HG03520 (cell line): ENCODE data around the gene LARP6.

Experiments
- ATAC-seq: cut with Tn5 transposase; IDR thresholded peaks from one replicate; pipeline ENCODE4 v1.9.1; 2021; ENCODE audit warnings: mild to moderate bottlenecking, moderate library complexity; ENCODE audit not compliant: unreplicated experiment

Gene LARP6

DNA sequence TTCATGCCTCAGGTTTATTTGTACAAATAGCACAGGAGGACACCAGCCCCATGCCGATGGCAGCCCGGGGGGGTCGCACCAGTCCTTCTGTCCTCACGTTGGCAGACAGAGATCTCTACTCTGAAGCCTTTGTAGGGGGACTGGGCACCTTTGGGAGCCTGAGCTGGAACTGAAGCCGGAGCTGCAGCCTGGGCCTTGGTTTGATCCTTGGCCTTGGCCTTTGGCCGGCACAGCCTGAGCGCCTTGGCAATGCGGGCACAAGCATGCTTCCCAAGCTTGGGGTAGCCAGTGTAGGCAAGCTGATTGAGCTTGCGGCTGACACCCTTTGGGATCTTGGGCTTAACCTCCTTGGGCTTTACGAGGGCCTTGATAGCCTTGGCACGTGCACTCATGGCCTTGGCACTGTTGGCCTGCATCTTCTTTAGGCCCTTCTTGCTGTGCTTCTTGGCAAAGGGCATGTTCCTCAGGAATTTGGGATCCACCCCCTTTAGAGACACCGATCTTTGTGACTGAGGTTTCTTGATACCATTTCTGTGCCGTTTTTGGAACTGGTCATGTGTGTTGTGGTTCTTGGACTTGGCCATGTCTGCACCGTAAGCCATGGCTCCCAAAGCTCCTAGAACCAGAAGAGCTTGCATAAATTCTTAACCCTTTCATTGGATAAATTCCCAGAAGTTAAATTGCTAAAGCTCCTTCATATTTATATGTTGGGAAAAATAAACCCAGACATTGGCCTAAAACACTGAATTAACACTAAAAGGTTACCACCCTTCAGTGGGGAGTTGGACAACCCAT is 57.2 kb downstream of the LARP6 start:
- ATAC-seq: no peak

DNA sequence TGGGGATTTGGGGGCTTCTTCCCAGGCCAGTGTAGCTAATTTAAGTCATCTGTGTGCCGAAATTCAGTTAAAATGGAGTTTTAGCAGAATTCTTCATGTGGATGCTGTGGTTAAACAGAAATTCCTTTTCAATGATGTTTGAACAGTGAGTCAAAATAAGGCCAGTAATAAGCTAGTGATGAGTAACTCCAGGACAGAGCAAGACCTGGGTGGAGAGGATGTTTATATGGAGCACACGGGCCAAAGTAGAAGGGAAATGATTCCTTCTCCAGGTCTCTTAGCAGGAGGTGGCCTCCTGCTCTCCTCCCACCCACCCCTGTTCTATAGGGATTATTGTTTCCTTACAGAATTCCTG is 58.7 kb downstream of the LARP6 start:
- no peak for ATAC-seq

DNA sequence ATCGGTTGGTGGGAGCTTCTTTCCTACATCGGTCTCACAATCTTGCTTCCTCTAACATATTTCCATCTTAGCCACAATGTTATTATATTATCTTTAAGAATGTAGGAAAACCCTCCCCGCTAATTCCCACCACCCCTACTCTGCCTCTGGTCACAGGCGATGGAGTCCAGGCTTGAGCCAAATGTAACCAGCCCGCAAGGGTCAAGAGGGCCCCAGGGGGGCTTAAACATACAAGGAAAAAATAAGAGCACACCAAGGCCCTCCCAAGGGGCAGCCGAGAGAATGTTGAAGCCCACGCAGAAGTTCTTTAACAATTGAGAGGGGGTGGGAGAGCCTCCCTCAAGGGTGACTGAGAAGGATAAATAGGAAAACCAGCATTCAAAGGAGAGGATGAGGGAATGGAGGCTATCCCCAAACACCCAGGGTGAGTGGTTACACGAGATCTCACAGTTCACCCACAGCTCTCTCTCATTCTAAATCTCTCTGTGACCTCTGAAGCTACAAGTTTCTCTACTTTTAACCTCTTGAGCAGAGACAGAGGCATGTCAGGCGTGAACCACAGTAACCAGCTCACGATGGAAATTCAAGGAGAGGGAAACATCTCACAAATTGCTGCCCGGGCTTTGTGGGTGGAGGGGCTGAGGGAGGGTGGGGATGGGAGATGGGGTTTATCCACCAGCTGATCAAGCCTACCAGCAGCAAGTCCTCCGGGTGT is 59.2 kb downstream of the LARP6 start:
- ATAC-seq: no peak

DNA sequence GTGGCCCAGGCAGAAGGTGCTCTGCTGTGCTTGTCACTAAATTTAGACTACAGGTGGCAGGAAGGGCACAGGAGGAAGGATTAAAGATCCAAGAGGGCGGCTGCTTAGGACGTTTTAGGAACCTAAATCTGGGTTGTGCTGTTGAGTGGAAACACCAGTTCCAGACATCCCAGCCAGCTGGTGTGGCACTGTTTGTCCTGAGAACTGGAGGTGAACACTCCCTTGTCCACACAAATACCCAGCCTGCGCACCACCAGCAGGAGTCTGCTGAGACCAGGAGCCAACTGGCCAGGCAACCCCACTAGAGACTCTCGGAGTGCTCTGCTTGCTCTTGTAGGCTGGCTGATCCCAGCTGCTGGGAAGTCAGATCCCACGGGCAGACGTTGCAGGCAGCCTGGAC is 60.3 kb downstream of the LARP6 start:
- no peak for ATAC-seq

DNA sequence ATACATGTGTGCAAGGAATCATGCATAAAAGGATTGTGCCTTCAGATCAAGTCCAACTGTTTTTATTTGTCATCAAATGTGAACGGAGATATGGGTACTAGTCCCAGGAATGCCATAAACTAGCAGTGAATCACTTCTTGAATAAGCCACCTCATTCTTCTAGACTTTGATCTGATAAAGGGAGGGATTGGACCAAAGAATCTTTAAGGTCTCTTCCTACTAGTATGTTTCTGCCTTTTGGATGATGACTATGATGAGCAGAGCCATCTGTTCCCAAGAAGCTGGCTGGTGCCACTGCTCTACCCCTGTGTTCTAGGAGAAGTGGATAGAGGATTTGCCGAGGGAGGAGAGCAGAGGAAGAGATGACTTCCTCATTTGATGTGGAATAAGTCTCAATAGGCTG is 61.8 kb downstream of the LARP6 start:
- no peak for ATAC-seq

DNA sequence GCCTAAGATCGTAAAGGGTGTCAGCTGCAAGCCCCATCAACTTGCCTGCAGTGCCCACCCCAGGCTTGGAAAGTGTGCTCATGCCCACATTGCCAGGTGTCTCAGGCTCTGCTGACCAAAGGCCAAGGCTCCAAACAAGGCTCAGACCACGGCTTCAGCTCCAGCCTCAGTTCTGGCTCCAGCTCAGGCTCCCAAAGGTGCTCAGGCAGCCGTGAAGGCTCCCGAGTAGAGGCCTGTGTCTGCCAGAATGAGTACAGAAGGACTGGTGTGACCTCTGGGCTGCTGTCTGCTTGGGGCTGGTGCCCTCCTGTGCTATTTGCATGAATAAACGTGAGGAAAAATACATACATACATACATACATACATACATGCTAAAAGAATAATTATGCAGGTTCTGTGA is 62.7 kb downstream of the LARP6 start:
- no peak for ATAC-seq

DNA sequence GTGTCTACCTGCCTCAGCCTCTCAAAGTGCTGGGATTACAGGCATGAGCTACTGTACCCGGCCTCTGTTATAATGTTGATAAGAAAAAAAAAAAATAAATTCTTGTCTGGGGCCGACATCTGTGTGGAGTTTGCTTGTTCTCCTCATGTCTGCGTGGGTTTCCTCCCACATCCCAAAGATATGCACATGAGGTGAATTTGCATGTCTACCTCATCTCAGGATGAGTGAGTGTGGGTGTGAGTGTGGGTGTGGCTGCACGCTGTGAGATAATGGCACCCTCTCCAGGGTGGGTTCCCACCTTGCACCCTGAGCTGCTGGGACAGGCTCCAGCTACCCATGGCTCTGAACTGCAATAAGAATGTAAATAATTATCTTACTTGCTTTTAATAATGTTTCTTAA is 64.7 kb downstream of the LARP6 start:
- ATAC-seq: no peak

DNA sequence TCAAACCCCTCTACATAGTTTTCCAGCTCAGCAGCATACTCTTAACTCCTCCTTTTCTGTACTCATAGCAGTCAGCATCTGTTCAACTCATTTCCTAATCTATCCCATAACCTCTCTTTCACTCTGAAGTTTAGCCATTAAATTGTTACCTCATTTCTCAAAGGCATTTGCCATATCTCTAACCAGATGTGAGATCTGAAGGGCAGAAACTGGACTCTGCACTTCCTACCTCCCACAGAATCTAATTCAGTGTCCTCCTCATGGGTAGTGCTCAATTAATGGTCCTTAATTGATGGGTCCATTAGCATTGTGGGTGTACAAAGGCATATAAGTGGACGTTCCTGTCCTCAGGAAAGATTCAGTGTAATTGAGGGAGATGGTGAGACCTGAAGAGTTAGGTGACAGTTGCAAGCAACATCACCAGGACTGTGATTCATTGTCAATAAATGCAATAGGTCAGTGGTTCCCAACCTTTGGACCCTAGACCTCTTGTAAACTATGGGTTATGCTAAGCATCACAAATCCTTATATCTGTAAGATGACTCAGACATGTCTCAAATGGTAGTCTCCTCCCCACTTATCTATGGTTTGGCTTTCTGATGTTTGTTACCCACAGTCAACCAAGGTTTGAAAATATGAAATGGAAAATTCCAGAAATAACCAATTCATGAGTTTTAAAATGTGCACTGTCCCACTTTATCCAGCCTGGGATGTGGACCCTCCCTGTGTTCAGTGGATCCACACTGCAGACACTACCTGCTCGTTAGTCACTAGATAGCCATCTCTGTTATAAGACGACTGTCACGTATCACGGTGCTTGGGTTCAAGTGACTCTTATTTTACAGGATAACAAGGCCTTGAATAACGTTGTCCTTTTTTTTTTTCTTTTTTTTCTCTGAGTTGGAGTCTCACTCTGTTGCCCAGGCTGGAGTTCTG is 65.6 kb downstream of the LARP6 start:
- no peak for ATAC-seq

DNA sequence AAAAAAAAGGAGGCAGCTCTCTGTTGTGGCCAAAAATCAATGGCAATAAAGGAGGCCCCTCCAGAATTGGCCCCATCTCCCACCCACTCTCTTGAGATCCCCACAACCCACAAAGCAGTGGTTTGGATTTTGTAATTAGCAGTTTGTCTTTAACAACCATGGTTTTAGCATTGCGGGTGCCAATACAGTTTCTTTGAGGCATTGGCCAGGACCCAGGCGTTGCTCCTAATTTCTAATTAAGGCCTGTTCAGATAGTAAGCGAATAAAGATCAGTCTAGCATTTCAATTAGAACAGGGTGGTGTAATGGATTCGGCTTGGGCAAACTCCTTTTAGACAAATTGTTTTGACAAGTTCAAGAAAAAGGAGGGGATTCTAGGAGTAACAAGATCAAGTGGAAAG is 67.0 kb downstream of the LARP6 start:
- no peak for ATAC-seq

DNA sequence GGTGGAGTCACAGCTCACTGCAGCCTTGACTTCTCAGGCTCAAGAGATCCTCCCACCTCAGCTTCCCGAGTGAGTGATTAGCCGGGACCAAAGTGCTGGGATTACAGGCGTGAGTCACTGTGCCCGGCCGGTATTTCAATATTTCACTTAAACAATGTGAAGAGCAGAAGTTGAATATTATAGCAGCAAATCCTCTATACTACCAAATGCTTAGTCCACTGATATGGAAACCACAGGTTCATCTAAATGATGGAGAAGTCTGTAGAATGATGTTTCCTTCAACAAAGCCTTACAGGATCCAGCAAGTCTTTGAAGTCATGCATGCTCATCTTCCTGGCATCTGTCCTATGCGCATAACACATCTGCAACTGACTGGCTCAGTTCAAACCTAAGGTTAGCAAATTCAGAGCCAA is 70.3 kb downstream of the LARP6 start:
- ATAC-seq: no peak

DNA sequence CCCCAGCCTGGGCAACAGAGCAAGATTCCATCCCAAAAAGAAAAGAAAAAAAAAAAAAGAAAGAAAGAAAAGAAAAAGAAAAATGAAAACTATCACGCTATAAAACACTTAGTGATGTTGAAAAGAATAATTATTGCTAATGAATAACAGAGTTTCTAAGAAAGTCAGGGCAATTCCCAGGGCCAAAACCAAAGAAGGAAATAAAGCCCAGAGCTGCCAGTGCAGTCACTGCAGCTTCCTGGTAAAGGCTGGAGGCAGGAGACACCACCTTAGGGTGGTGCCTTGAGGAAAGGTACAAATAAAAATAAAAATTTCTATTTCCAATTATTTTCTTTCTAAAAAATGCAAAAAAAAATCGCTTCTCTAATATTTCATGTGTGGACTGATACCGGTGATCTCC is 70.9 kb downstream of the LARP6 start:
- ATAC-seq: no peak

DNA sequence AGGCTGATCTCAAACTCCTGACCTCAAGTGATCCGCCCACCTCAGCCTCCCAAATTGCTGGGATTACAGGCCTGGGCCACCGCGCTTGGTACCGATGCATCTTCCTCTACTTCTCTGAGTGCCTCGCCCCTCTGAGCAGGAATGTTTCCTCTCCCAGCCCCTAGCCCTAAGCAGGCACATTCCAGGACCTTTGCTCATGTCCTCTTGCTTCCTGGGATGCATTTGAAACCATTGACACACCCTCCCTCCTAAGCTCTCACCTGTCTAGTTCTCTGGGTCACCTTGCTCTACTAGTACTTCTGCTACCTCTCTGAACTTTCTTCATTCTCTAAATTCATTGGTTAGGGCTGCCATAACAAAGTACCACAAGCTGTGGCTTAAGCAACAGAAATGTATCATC is 72.7 kb downstream of the LARP6 start:
- ATAC-seq: no peak
